ENCODE data around the gene PRRT1B. TPM values are rescaled to one million over a fixed set of nuclear protein-coding genes. Genes with fewer than 3 reads are reported as not detected.

Gene PRRT1B
- total and polyA plus RNA-seq, 2 of the 4 experiments (the other 2 are of a cell fraction): not detected

DNA sequence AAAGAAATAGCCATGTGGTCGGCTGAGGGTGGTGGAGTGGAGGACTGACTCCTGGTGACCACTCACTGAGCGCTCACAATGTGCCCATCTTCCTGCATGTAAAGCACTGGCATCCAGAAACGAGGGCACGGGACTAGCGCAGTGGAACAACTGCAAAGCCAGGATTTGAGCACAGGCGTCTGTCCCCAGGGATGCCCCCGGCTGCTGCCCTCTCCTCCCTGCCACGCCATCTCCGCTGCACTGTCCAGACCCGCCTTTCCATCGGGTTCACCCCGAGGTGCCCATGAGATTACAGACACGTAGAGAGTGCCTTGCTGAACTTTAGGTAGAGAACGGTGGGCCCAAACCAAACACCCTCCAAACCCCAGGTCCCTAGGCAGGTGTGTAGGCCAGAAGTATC, 44.7 kb downstream of the PRRT1B start:
- in situ Hi-C loops (cut with MboI; ENCODE audit: low sequenced_read_pairs) (loop anchor here (5.0 to 25.0 kb wide), 2 partner anchors 152 to 672 kb away; partner anchors contain the start of gene RAPGEF1), intact Hi-C loops (cut with micrococcal nuclease) (loop anchor here (2.0 to 5.0 kb wide), 2 partner anchors 67 to 149 kb away; no protein-coding TSS in a partner anchor), dilution Hi-C loops (cut with HindIII; ENCODE audit: low sequenced_read_pairs, unreplicated experiment) (no loop called here)
- Histone ChIP-seq H4K20me1 (ENCODE audit: insufficient read depth, low read length) (no peaks in the 10 kb centered on the region; the same call in 1 of the 2 replicates), H3K9me3 (ENCODE audit: control insufficient read depth, insufficient read depth, low read length) (no peaks in the 10 kb centered on the region), H3K27me3 (ENCODE audit: control insufficient read depth, insufficient read depth, low read length) (no peaks in the 10 kb centered on the region), H3K36me3 (ENCODE audit: control insufficient read depth, insufficient read depth, low read length) (peaks cover 34% of the 10 kb centered on the region), H4K8ac (ENCODE audit: low read depth in 2 of 2, low read length in 2 of 2) (no peak overlapping the region), H3K79me1 (ENCODE audit: low read depth in 1 of 2, low read length in 2 of 2) (no peaks in the 10 kb centered on the region), H3K9me1 (ENCODE audit: insufficient read depth, low read length) (peaks cover 6% of the 10 kb centered on the region; the same call in 1 of the 2 replicates), H2BK15ac (ENCODE audit: low read depth, low read length) (no peak overlapping the region), H3K27ac (ENCODE audit: insufficient read depth, low read length) (no peak overlapping the region), H3K56ac (ENCODE audit: extremely low read depth, insufficient read depth, low read length) (no peak overlapping the region), H3K14ac (replicated peaks; ENCODE audit: low read depth, low read length) (no peak overlapping the region), H3K4me3 (ENCODE audit: insufficient read depth, low read depth, low read length) (no peak overlapping the region), H3K4me1 (ENCODE audit: control insufficient read depth, insufficient read depth, low read length) (0 out of 2 replicates have a peak, but pooled peaks cover 3% of the 10 kb centered on the region), H2BK20ac (ENCODE audit: low read depth, low read length) (no peak overlapping the region), H3K18ac (ENCODE audit: low read depth, low read length) (no peak overlapping the region), H2BK120ac (ENCODE audit: low read depth, low read length) (no peak overlapping the region), H2AK9ac (replicated peaks; ENCODE audit: low read depth, low read length, poor library complexity) (no peak overlapping the region), H2AK5ac (ENCODE audit: low read depth, low read length) (no peak overlapping the region), H2AFZ (replicated peaks; ENCODE audit: low read length, poor library complexity) (no peak overlapping the region), H3K9ac (ENCODE audit: low read depth, low read length) (no peak overlapping the region), H3K4ac (ENCODE audit: low read depth, low read length) (no peak overlapping the region), H4K5ac (ENCODE audit: low read depth, low read length) (no peak overlapping the region), H3K23ac (ENCODE audit: low read depth, low read length) (no peak overlapping the region), H2BK5ac (ENCODE audit: low read depth, low read length, poor library complexity, severe bottlenecking) (no peak overlapping the region), H3K4me2 (ENCODE audit: low read depth, low read length) (no peak overlapping the region), H4K91ac (ENCODE audit: insufficient read depth, low read depth, low read length) (no peak overlapping the region)
- TF ChIP-seq BHLHE40 (IDR thresholded peaks at IDR 0.05; ENCODE audit: low read depth, low read length): no peak
- no peak for TF ChIP-seq RAD21 (IDR thresholded peaks at IDR 0.05; ENCODE audit: low read length)
- TF ChIP-seq CHD1 (IDR thresholded peaks at IDR 0.05; ENCODE audit: low read depth, low read length): no peak
- TF ChIP-seq SMC3 (IDR thresholded peaks at IDR 0.05; ENCODE audit: low read depth, low read length): no peak
- no peak for TF ChIP-seq CEBPB (IDR thresholded peaks at IDR 0.05; ENCODE audit: low read depth, low read length)
- TF ChIP-seq RCOR1 (IDR thresholded peaks at IDR 0.05; ENCODE audit: insufficient replicate concordance, low read length): no peak
- no peak for TF ChIP-seq MAFK (IDR thresholded peaks at IDR 0.05; ENCODE audit: low read depth, low read length)
- no peak for TF ChIP-seq RFX5 (IDR thresholded peaks at IDR 0.05; ENCODE audit: low read depth, low read length)
- TF ChIP-seq MXI1 (IDR thresholded peaks at IDR 0.05; ENCODE audit: borderline replicate concordance, low read depth, low read length): no peak
- TF ChIP-seq CTCF (conservative IDR thresholded peaks at IDR 0.05; ENCODE audit: low read depth, low read length): no peak
- TF ChIP-seq NFE2L2 (IDR thresholded peaks at IDR 0.05; ENCODE audit: low read depth, low read length): no peak
- TF ChIP-seq, protein P1, sequence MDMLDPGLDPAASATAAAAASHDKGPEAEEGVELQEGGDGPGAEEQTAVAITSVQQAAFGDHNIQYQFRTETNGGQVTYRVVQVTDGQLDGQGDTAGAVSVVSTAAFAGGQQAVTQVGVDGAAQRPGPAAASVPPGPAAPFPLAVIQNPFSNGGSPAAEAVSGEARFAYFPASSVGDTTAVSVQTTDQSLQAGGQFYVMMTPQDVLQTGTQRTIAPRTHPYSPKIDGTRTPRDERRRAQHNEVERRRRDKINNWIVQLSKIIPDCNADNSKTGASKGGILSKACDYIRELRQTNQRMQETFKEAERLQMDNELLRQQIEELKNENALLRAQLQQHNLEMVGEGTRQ (IDR thresholded peaks at IDR 0.05; ENCODE audit: low read depth, low read length): no peak
- no peak for TF ChIP-seq FOS (IDR thresholded peaks at IDR 0.05; ENCODE audit: low read depth, low read length)
- no peak for TF ChIP-seq MAZ (IDR thresholded peaks at IDR 0.05; ENCODE audit: borderline replicate concordance, low read depth, low read length)
- TF ChIP-seq ELK1 (IDR thresholded peaks at IDR 0.05; ENCODE audit: borderline replicate concordance, low read depth, low read length): no peak
- no peak for TF ChIP-seq POLR2A (IDR thresholded peaks at IDR 0.05; ENCODE audit: low read depth, low read length)
- ATAC-seq (ENCODE audit: low read depth) (no peak), DNase-seq (no peak)
- 96% methylated on average over 3 of the region's 14 CpGs; no CpG with 5 or more reads in 1 of the 2 experiments for WGBS, 2 experiments (ENCODE audit: extremely low coverage in 2 of 2, insufficient read length in 1 of 2)
- CTCF ChIA-PET: no interaction called here
- POLR2A ChIA-PET (ENCODE audit: unreplicated experiment): no interaction called here
- BruUV-seq (replicated peaks): no TSS peak

Data from IMR-90 (cell line).